NCI-H524 treated with DMSO at 0.1 percent for 48 hours (cell line): ENCODE measurements around the gene TFAP2D.

Source experiments
- DNase-seq: peaks from one replicate; lab custom pipeline; 2025; lab: John Stamatoyannopoulos, UW

Gene TFAP2D

GRCh38 chr6:50720623-50721022 lies 7.3 kb downstream of the TFAP2D start:
- DNase-seq = no peak

- no peak for DNase-seq
Observed at GRCh38 chr6:50721978-50722377, 8.7 kb downstream of the TFAP2D start.

- no peak for DNase-seq
Observed at GRCh38 chr6:50722829-50723554, 9.7 kb downstream of the TFAP2D start.

GRCh38 chr6:50724381-50725124 lies 11.2 kb downstream of the TFAP2D start:
- no peak for DNase-seq

- no peak for DNase-seq
Observed at GRCh38 chr6:50734488-50734887, 21.2 kb downstream of the TFAP2D start.

GRCh38 chr6:50742161-50742560 lies 28.8 kb downstream of the TFAP2D start:
- no peak for DNase-seq

- no peak for DNase-seq
Observed at GRCh38 chr6:50744976-50745375, 31.6 kb downstream of the TFAP2D start.

GRCh38 chr6:50762798-50763197 lies 49.5 kb downstream of the TFAP2D start:
- DNase-seq = no peak

- DNase-seq = no peak
Observed at GRCh38 chr6:50778696-50779095, 65.4 kb downstream of the TFAP2D start.

- DNase-seq = no peak
Observed at GRCh38 chr6:50780382-50780781, 67.1 kb downstream of the TFAP2D start.

- DNase-seq = no peak
Observed at GRCh38 chr6:50785921-50786320, 72.6 kb downstream of the TFAP2D start.

- DNase-seq = no peak
Observed at GRCh38 chr6:50791900-50792508, 78.7 kb downstream of the TFAP2D start.

- no peak for DNase-seq
Observed at GRCh38 chr6:50792771-50793170, 79.4 kb downstream of the TFAP2D start.

GRCh38 chr6:50795574-50795973 lies 82.2 kb downstream of the TFAP2D start:
- DNase-seq = no peak

- no peak for DNase-seq
Observed at GRCh38 chr6:50804283-50804682, 91.0 kb downstream of the TFAP2D start.

GRCh38 chr6:50807035-50807434 lies 93.7 kb downstream of the TFAP2D start:
- DNase-seq = no peak

- no peak for DNase-seq
Observed at GRCh38 chr6:50815436-50816114, 102.2 kb downstream of the TFAP2D start.

GRCh38 chr6:50816115-50816675 lies 102.9 kb downstream of the TFAP2D start:
- no peak for DNase-seq

- no peak for DNase-seq
Observed at GRCh38 chr6:50816947-50817645, 103.8 kb downstream of the TFAP2D start.

- no peak for DNase-seq
Observed at GRCh38 chr6:50817646-50817950, 104.3 kb downstream of the TFAP2D start.

- DNase-seq = no peak
Observed at GRCh38 chr6:50818020-50818419, 104.7 kb downstream of the TFAP2D start.

- DNase-seq = no peak
Observed at GRCh38 chr6:50818673-50819072, 105.3 kb downstream of the TFAP2D start, which contains the start of gene TFAP2B. Gene TFAP2B, plus strand, starts transcription at chr6:50818871. Its CDS starts 21 bp downstream, at chr6:50818892.
